NCI-H146 (cell line): Measurements from ENCODE around the gene PDZD8.
A peak's percentile ranks its signal among the peaks of the same experiment; 100 is the strongest.
"Not testable (repeated sequence)": the region's sequence is repeated elsewhere in the genome, so short reads cannot be mapped to it uniquely, and the experiment has no call there.

Source experiments
- DNase-seq: peaks from one replicate; lab custom pipeline; 2025; lab: John Stamatoyannopoulos, UW

Gene PDZD8

GRCh38 chr10:117350909-117351308 lies 24.3 kb downstream of the PDZD8 start:
- DNase-seq = no peak

DNA sequence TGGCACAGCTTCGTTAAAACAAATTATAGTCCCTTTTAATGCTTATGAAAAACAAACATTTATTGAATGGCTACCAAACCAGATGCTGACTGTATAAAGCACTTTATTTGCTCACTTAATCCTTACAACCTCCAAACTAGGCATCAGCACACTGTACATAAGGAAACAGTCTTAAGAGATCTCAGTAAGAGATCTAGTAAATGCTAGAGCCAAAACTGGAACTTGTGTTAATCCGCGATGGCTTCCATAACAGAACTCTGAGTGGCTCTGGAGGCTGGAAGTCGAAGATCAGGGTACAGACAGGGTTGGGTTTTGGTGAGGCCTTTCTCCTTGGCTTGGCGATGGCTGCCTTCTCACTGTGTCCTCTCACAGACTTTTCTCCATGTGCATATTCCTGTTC lies 27.0 kb downstream of the PDZD8 start:
- DNase-seq = no peak

- no peak for DNase-seq
Observed at GRCh38 chr10:117346574-117346973, 28.7 kb downstream of the PDZD8 start.

GRCh38 chr10:117345143-117345542 lies 30.1 kb downstream of the PDZD8 start:
- DNase-seq = no peak

- DNase-seq = no peak
Observed at GRCh38 chr10:117342641-117343040, 32.6 kb downstream of the PDZD8 start.

DNA sequence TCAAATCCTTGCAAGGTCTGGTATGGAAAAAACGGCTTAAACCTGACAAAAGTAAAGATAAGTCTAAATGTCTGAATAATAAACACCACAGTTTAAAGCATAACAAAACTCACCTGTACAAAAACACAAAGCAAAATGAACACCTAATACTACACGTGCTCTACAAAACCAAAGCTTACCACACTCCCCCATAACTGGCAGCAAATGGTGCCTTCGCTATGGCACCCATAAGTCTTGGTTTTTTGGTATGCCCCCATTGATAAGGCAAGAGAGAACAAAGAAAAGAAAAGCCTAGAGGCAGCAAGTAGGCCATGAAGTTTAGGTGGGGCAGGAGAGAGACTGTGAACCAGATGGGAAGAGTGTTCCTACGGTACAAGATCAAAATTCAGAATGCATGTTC lies 34.2 kb downstream of the PDZD8 start:
- DNase-seq = no peak

GRCh38 chr10:117339979-117340378 lies 35.3 kb downstream of the PDZD8 start:
- no peak for DNase-seq

DNA sequence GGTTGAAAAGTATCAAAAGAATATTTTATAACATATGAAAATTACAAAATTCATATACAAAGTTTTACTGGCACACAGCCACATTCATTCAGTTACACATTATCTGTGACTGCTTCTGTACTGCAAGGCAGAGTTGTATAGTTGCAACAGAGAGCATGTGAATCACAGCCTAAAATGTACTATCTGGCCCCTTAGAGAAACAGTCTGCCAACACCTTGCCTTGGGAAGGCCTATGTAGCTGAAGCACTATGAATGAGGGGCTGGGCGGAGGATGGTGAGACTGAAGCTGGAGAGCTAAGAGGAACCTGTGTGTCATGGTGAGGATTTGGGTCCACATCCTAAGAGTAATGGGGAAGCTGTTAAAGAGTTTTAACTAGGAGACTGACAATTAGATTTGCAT lies 35.7 kb downstream of the PDZD8 start:
- DNase-seq = no peak

DNA sequence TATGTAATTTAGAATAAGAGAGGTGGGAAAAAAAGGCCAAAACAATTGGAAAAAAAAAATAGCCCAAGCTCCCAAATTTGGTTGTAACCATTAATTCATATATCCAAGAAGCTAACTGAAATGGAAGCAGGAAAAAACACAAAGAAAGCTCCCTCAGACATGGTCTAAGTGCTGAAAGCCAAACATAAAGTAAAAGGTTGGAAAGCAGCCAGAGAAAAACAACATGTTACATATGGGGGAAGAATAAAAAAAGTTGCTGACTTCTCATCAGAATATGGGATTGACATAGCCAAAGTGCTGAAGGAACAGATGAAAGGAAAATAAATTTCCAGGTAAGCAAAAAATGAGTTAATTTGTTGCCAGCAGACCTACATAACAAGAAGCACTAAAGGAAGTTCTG lies 40.3 kb downstream of the PDZD8 start:
- no peak for DNase-seq

- DNase-seq = no peak
Observed at GRCh38 chr10:117334066-117334465, 41.2 kb downstream of the PDZD8 start.

- peak; percentile 30 for DNase-seq
Observed at GRCh38 chr10:117327262-117327661, 48.0 kb downstream of the PDZD8 start.

- no peak for DNase-seq
Observed at GRCh38 chr10:117324367-117324766, 50.9 kb downstream of the PDZD8 start.

- DNase-seq = no peak
Observed at GRCh38 chr10:117322260-117322659, 53.0 kb downstream of the PDZD8 start.

GRCh38 chr10:117320050-117320665 lies 55.1 kb downstream of the PDZD8 start:
- peak; percentile 36 for DNase-seq

DNA sequence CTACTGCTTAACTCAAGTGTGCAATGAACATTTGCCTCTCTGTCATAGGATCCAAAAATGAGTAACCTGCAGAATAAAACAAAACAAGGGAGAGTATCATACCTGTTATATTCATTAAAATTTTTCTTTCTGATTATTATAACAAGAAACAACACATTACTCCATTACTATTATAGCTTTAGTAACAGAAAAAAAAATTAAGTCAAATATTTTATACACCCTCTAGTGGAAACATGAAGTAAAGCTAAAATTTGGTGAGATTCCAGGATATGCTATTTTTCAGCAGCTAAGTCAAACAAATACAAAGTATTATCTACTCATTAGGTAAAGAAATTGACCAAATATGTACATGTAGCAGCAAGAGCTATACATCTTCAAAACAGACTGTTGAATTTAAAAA lies 56.3 kb downstream of the PDZD8 start:
- DNase-seq = peak; percentile 4

- DNase-seq = no peak
Observed at GRCh38 chr10:117316701-117317100, 58.5 kb downstream of the PDZD8 start.

DNA sequence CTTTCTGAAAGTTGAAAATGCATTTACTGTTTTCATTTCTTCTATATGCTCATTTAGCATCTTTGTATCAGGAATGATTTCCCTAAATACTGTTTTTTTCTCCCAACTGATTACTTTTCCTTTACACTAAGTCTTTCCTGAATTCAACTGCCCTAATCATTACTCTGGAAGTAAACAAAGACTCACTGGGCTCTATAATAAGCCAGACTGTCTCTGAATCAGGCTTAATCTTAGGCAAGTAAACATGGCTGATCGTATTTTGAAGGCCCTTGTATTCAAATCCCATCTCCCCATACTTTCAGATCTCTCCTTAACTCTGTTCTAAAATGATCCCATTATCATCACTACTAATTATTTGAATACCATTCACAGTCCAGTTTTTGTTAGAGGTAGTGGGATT lies 61.6 kb downstream of the PDZD8 start:
- no peak for DNase-seq

DNA sequence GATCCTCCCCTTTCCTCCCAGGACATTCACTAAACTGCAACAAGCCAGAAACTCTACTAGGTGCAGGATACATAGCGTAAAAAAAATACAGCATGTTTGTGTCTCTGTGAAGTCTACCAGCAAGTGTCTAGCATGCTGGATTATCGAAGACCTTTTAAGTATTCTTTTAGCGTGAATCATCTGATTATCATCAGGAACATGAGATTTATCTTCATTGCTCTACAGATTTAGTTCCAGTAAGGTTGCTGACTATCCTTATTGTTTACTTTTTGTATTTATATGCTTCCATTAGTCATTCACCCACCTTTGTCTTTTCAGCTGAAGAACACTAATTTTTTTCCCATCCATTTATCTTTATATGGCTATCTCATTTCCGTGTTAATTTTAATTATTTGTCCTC lies 62.8 kb downstream of the PDZD8 start:
- DNase-seq = no peak

DNA sequence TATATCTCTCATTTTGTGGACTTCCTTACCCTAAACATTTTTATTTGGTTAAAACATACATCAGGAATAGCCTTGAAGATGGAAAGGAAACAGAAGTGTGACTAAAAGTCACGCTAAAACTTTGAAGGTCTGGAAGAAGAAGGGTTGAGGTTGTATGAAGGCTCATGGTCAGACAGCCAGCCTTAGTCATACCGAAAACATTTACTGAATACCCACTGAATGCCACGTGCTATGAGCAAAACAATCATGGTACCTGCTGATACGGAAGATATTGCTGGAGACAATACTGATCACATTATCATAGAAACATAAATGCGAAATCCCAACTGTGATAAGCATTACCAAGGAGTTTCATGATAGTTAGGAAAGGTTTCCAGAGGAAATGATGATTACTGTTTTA lies 64.0 kb downstream of the PDZD8 start:
- no peak for DNase-seq

GRCh38 chr10:117306674-117307073 lies 68.6 kb downstream of the PDZD8 start:
- no peak for DNase-seq

GRCh38 chr10:117303451-117303850 lies 71.8 kb downstream of the PDZD8 start:
- DNase-seq = not testable (repeated sequence)

- no peak for DNase-seq
Observed at GRCh38 chr10:117300671-117301070, 74.6 kb downstream of the PDZD8 start.

DNA sequence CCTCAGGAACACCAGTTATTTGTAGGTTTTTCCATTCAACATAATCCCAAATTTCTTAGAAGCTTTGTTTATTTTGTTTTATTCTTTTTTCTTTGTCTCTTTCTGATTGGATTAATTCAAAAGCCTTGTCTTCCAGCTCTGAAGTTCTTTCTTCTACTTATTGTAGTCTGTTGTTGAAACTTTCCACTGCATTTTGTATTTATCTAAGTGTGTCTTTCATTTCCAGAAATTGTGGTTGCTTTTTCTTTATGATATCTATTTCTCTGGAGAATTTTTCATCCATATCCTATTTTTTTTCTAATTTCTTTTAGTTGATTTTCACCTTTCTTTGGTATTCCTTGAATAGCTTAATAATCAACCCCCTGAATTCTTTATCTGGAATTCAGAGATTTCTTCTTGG lies 75.8 kb downstream of the PDZD8 start:
- no peak for DNase-seq

DNA sequence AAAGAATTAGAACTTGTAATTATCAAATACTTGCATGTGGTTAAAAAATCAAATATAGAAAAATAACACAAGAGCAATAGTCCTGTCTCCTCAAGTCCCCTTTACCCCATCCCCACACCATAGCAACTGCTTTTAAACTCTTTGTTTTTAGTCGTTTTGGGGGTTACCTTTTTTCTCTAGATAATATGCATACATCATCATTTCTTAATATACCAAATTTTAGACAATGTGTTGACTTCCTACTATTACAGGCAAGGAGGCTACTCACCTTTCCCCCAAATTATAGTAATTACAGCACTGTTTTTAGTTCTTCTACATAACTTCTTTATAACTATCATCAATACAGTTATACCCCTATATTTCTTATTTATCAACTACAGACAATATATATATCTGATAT lies 77.0 kb downstream of the PDZD8 start:
- DNase-seq = no peak

DNA sequence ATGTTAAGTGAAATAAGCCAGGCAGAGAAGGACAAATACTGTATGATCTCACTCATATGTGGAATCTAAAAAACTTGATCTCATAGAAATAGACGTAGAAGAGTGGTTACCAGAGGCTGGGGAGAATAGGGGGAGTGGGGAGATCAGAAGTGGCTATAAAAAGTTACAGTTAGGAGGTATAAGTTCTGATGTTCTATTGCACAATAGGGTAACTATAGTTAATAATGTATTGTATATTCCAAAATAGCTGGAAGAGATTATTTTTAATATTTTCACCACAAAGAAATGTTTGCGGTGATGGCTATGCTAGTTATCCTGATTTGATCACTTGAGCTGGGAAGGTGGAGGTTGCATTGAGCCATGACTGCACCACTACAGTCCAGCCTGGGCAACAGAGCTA lies 80.5 kb downstream of the PDZD8 start:
- DNase-seq = no peak
